ENCODE measurements around the gene F7.
"Not testable (repeated sequence)": the region's sequence is repeated elsewhere in the genome, so short reads cannot be mapped to it uniquely, and the experiment has no call there.

Gene F7

GRCh38 chr13:113098162-113098732 is 7.3 kb upstream of the F7 start:
- DNase-seq: no peak

GRCh38 chr13:113099142-113099541 is 6.4 kb upstream of the F7 start:
- no peak for DNase-seq

GRCh38 chr13:113102302-113102701 is 3.3 kb upstream of the F7 start:
- peak in 9 of 56 donors; percentile 13 to 35 (median 28) for DNase-seq

GRCh38 chr13:113102727-113103126 is 2.9 kb upstream of the F7 start:
- no peak for DNase-seq

GRCh38 chr13:113103646-113104045 is 1.9 kb upstream of the F7 start:
- DNase-seq: no peak

GRCh38 chr13:113105921-113106452 is 396 bp downstream of the F7 start:
- DNase-seq: no peak

- DNase-seq: no peak
Measured at GRCh38 chr13:113106711-113107351, 1.2 kb downstream of the F7 start.

- DNase-seq: not testable (repeated sequence)
Measured at GRCh38 chr13:113108521-113108920, 2.9 kb downstream of the F7 start.

- DNase-seq: no peak
Measured at GRCh38 chr13:113109151-113110047, 3.8 kb downstream of the F7 start.

- no peak for DNase-seq
Measured at GRCh38 chr13:113110048-113110851, 4.7 kb downstream of the F7 start.

GRCh38 chr13:113110852-113111315 is 5.3 kb downstream of the F7 start:
- DNase-seq: no peak

- DNase-seq: not testable (repeated sequence)
Measured at GRCh38 chr13:113111821-113112220, 6.2 kb downstream of the F7 start.

GRCh38 chr13:113112475-113112874 is 6.9 kb downstream of the F7 start:
- not testable (repeated sequence) for DNase-seq

GRCh38 chr13:113112893-113113845 is 7.6 kb downstream of the F7 start:
- no peak for DNase-seq

- no peak for DNase-seq
Measured at GRCh38 chr13:113113846-113114271, 8.3 kb downstream of the F7 start.

- DNase-seq: no peak
Measured at GRCh38 chr13:113114511-113115362, 9.1 kb downstream of the F7 start.

GRCh38 chr13:113115363-113116205 is 10.0 kb downstream of the F7 start:
- no peak for DNase-seq
